GM12864 (cell line): ENCODE data around the gene KCNJ9.

ENCODE experiments used
- DNase-seq: peaks from one replicate; pipeline ENCODE4 v3.0.0-alpha.2; 2011; ENCODE audit warnings: low read depth
- H3K4me3 ChIP-seq: 2 replicates; pipeline ENCODE4 v1.5.1; 2011; ENCODE audit warnings: mild to moderate bottlenecking, low read depth, low read length, control low read depth
- TF ChIP-seq, protein P1 (sequence below): IDR thresholded peaks from 2 replicates; pipeline ENCODE4 v1.5.1; 2011; ENCODE audit warnings: low read depth, mild to moderate bottlenecking, moderate library complexity, low read length, control low read depth, inconsistent platforms; ENCODE audit errors: missing control alignments

Gene KCNJ9

GRCh38 chr1:160136121-160136925 is 55.0 kb downstream of the KCNJ9 start:
- no peak for DNase-seq
- TF ChIP-seq, protein P1, sequence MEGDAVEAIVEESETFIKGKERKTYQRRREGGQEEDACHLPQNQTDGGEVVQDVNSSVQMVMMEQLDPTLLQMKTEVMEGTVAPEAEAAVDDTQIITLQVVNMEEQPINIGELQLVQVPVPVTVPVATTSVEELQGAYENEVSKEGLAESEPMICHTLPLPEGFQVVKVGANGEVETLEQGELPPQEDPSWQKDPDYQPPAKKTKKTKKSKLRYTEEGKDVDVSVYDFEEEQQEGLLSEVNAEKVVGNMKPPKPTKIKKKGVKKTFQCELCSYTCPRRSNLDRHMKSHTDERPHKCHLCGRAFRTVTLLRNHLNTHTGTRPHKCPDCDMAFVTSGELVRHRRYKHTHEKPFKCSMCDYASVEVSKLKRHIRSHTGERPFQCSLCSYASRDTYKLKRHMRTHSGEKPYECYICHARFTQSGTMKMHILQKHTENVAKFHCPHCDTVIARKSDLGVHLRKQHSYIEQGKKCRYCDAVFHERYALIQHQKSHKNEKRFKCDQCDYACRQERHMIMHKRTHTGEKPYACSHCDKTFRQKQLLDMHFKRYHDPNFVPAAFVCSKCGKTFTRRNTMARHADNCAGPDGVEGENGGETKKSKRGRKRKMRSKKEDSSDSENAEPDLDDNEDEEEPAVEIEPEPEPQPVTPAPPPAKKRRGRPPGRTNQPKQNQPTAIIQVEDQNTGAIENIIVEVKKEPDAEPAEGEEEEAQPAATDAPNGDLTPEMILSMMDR: no peak
- H3K4me3 ChIP-seq: no peak overlapping the region

DNA sequence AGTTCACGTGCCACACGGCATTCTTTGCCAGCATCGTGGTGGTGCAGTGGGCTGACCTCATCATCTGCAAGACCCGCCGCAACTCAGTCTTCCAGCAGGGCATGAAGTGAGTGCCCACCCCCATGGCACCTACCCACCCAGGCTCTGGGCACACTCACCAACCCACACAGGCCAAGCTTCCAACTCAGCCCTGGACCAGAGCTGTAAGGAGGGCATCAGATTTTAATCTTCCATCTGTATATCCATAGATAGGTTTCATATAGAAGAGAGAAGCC is 55.5 kb downstream of the KCNJ9 start:
- TF ChIP-seq, protein P1: no peak
- H3K4me3 ChIP-seq: no peak overlapping the region
- no peak for DNase-seq

- no peak overlapping the region for H3K4me3 ChIP-seq
- no peak for DNase-seq
- TF ChIP-seq, protein P1: no peak
Observed at GRCh38 chr1:160137216-160137862, 56.0 kb downstream of the KCNJ9 start.

GRCh38 chr1:160139840-160140239 is 58.5 kb downstream of the KCNJ9 start:
- DNase-seq: no peak
- TF ChIP-seq, protein P1: no peak
- no peak overlapping the region for H3K4me3 ChIP-seq
